Suppressor macrophage treated with lipopolysaccharide for 1 hour (primary cell): ENCODE data around the gene NFIC.

Experiments
- DNase-seq, 3 donors: peaks; one replicate each; pipeline ENCODE4 v3.0.0-alpha.2; 2020 to 2022

The NFIC gene

GRCh38 chr19:3471954-3472655 lies 105.7 kb downstream of the NFIC start:
- DNase-seq: peak; percentile 37 to 69 (median 46)

- DNase-seq: no peak
Measured at GRCh38 chr19:3474010-3474409, 107.6 kb downstream of the NFIC start.

- no peak for DNase-seq
Measured at GRCh38 chr19:3474614-3475013, 108.2 kb downstream of the NFIC start.

- DNase-seq: no peak
Measured at GRCh38 chr19:3475449-3475848, 109.1 kb downstream of the NFIC start.

GRCh38 chr19:3476830-3477229 lies 110.4 kb downstream of the NFIC start:
- no peak for DNase-seq

GRCh38 chr19:3477506-3477905 lies 111.1 kb downstream of the NFIC start:
- DNase-seq: no peak

GRCh38 chr19:3477951-3478350 lies 111.6 kb downstream of the NFIC start:
- peak; percentile 48 to 55 (median 50) for DNase-seq

- peak in 1 of 3 donors; percentile 21 for DNase-seq
Measured at GRCh38 chr19:3478409-3479176, 112.2 kb downstream of the NFIC start.

- peak; percentile 67 to 79 (median 73) for DNase-seq
Measured at GRCh38 chr19:3479177-3479833, 112.9 kb downstream of the NFIC start.

- DNase-seq: peak in 1 of 3 donors; percentile 38
Measured at GRCh38 chr19:3479834-3480215, 113.4 kb downstream of the NFIC start.

- DNase-seq: no peak
Measured at GRCh38 chr19:3480383-3481091, 114.2 kb downstream of the NFIC start, which contains the start of gene SMIM24. Gene SMIM24 (minus strand): TSS chr19:3480525. CDS start chr19:3480463, 62 bp downstream.

- no peak for DNase-seq
Measured at GRCh38 chr19:3481241-3482090, 115.1 kb downstream of the NFIC start.

GRCh38 chr19:3482507-3483225 lies 116.3 kb downstream of the NFIC start:
- DNase-seq: no peak

GRCh38 chr19:3483226-3483628 lies 116.8 kb downstream of the NFIC start, which contains the start of gene SMIM44:
Gene SMIM44 (minus strand): TSS chr19:3483441. CDS start chr19:3483403, 38 bp downstream.
- no peak for DNase-seq

- no peak for DNase-seq
Measured at GRCh38 chr19:3491396-3492119, 125.2 kb downstream of the NFIC start.

GRCh38 chr19:3492131-3492839 lies 125.9 kb downstream of the NFIC start:
- no peak for DNase-seq

- no peak for DNase-seq
Measured at GRCh38 chr19:3492919-3493318, 126.5 kb downstream of the NFIC start.

- no peak for DNase-seq
Measured at GRCh38 chr19:3493651-3494050, 127.3 kb downstream of the NFIC start.

GRCh38 chr19:3494051-3494450 lies 127.7 kb downstream of the NFIC start:
- DNase-seq: peak in 1 of 3 donors; percentile 23

- no peak for DNase-seq
Measured at GRCh38 chr19:3494559-3494958, 128.2 kb downstream of the NFIC start.
